Skin of body (tissue), 2 donors: ENCODE data around the gene IL1A. TPM values are rescaled to one million over a fixed set of nuclear protein-coding genes. Genes with fewer than 3 reads are reported as not detected.

Experiments used
- DNase-seq: peaks from one replicate; lab custom pipeline; 2025; lab: John Stamatoyannopoulos, UW
- total RNA-seq: library from RNA; depleted of rRNA; stranded (reverse); fragments of >200 nt; gene quantifications from one replicate; pipeline ENCODE4 v1.2.3, GENCODE V29; 2014

Gene IL1A
- total RNA-seq, 1 donor from 2014 or later = 0.20 TPM

DNA sequence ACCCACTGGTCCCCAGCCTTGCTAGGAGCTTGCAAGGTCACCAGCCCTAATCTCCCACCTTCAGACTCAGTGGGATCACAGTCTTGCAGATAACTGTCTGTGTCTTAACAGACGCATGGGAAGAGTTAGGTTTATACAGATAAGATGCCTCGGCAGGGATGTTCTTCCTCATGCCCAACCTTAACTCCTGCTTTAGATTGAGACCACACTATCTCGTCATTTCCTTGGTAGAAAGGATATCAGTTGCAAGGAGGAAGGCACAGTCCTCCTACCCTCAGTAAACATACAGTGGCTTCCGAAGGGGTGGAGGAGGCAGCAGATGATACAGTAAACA, 56.3 kb downstream of the IL1A start:
- DNase-seq = no peak

DNA sequence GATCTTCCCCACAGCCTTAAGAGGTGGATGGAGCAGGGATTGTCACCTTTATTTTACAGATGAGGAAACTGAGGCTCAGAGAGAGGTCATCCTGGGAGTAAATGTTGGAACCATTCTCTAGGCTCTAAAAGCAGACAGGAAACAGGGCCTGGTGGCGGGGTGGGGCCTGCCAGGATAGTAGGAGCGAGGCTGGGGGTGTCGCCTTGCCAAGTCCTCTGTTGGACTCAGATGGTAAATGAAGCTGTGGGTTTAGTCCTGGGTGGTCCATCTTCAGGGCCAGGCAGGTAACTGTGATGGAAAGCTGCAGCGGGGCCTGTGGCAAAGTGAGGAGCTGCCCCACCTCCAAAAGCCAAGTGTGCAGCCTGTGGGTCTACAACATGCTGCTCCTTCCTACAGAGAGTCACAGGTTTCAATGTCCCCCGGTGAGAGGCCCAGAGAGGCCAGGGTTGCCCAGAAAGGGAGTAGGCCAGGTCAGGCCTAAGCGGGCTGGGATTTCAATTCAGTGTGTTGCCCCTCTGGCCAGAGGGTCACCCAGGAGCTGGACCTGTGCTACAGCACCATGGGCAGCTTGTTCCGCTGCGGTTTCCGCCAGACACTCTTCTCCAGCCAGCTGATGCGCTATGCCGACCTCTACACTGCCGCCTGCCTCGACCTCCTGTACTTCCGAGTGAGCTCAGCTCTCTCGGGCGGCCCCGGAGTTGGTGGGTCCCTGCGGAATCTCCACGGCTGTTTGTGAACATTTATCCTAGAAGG, 56.8 kb downstream of the IL1A start:
- no peak for DNase-seq

DNA sequence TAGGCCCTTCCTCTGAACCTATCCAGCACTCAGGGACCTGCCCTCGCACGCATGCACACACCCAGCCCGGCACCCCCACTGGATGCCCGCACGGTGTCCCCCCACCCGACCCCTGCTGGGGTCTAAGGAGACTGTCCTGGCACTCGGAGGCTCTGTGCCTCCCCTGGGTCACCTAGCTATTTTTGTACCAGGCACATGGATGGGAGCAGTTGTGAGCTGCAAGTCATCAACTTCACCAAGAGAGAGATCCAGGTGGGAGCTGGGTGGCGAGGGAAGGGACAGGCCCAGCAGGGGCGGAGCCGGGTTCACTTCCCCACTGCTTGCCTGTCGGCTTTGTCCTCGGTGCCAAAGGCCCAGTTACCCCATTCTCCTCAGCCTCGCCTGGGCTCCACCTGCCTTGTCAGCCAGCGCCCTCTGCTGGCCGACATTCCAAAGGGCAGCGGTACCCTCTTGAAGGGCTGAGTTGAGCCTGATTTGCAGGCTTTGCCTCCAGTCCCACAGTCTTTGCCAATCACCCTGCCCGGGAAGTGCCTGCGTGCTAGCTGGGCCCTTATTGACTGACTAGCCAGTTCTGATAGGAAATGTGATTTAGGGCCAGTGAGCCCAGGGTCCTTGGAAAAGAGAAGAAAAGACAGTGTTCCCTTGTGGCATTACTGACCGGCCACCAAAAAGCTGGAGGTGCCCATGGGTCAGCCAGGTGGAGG, 57.7 kb downstream of the IL1A start:
- peak; percentile 37 for DNase-seq

DNA sequence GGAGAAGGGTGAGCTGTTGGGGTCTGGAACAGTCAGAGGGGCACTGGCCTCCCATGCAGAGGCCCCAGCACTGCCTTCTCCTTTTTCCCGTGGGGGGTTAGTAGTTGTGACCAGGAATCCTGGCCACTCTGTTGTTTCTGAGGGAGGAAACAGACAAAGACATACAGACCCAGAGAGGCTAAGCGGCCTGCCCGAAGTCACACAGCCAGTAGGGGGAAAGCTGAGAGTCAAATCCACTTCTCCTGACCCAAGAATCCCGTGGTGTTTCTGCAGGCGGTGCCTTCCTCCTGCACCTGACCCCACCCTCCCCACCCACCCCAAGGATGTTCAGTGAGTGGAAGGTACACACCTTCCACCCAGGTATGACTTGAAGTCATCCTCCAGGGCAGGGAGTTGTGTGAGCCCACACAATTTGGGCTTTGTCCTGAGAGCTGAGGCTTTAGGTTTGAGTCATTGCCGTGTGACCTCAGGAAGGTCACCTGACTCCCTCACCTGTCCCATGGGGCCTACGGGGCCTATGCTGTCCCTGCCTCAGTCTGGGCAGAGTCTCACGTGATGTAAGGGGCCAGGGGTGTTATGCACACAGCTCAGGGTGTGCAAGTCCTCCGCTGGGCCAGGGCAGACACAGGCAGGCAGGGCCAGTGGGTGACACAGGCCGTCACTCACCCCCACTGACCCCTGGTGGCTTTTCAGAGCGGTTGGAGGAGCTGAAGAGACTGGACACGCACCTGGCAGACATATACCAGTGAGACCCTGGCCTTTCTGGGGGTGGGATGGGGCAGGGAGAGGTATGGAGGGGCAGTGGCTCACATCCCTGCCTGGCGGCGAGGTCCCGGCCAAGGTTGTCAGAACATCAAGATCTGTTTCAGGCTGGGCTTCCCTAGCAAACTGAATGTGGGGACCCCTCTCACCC, 58.5 kb downstream of the IL1A start:
- DNase-seq = no peak

DNA sequence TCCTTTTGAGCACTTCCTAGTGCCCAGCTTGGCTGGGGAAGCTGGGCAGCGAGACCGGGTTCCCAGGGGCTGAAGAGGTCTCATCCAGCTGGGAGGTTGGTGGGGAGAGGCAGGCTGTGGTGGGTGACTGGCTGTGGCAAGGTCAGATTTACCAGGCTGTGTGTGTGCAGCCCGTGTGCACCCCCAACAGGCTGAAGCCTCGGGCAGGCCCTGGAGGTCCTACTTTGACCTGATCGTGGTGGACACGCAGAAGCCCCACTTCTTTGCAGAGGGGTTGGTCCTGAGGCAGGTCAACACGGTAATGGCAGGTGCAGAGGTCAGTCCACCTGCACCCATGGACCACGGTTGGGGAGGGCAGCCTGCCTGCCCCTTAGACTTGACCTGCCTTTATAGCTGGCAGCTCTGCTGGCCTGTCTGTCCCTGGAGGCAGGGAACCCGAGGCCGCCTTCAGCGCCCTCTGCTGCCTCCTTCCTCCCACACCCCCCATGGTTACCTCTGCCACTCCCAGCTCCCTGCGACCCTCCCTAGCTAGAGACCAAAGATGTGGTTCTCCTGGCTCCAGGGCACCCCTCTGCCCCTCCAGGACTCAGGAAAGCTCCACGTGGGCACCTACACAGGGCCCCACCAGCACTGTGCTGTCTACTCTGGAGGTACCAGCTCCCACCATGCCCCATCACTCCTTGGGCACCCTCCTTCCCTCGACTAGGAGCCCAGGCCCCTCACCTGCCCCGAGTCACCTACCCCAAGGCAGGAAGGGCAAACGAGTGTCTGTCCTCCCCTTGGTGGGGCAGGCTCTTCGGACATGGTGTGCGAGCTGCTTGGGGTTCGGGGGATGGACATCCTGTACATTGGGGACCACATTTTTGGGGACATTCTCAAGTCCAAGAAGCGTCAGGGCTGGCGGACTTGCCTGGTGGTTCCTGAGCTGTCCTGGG, 59.4 kb downstream of the IL1A start:
- no peak for DNase-seq

DNA sequence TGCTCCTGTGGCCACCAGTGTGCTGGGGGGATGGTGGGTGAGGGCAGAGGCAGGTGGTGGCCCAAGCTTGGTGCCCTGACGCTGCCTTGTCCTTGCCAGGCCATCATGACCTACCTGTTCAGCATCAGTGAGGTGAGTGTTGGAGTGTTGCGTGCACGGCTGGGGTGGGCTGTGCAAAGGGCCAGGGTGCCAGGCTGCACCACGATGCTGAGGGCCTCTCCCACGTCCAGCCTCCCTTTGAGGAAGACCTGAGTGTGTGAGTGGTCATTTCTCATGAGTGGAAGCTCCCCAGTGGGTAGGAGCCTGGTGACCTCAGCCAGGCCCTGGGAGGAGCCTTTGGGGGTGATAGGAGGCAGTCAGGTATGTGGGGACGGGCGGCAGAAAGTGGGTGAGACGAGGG, 60.3 kb downstream of the IL1A start:
- DNase-seq = no peak

Other genes with a start within 250 kb of the IL1A start
- gene POLR1B, start 242.0 kb downstream of the IL1A start, total RNA-seq = 19.0 TPM
- gene CHCHD5, start 199.9 kb downstream of the IL1A start, total RNA-seq = 6.3 TPM
- gene SLC20A1, start 138.6 kb downstream of the IL1A start, total RNA-seq = 34.9 TPM
- not detected for gene NT5DC4, start 63.5 kb downstream of the IL1A start, total RNA-seq
- 6.0 TPM for gene CKAP2L, start 19.9 kb downstream of the IL1A start, total RNA-seq
- 2.4 TPM for gene IL1B, start 52.3 kb upstream of the IL1A start, total RNA-seq
- 2.0 TPM for gene IL37, start 126.7 kb upstream of the IL1A start, total RNA-seq
- gene IL36G, start 193.5 kb upstream of the IL1A start, total RNA-seq = 4.4 TPM
- not detected for gene IL36A, start 221.0 kb upstream of the IL1A start, total RNA-seq